ENCODE data around the gene LDLRAD4.

LDLRAD4 gene

DNA sequence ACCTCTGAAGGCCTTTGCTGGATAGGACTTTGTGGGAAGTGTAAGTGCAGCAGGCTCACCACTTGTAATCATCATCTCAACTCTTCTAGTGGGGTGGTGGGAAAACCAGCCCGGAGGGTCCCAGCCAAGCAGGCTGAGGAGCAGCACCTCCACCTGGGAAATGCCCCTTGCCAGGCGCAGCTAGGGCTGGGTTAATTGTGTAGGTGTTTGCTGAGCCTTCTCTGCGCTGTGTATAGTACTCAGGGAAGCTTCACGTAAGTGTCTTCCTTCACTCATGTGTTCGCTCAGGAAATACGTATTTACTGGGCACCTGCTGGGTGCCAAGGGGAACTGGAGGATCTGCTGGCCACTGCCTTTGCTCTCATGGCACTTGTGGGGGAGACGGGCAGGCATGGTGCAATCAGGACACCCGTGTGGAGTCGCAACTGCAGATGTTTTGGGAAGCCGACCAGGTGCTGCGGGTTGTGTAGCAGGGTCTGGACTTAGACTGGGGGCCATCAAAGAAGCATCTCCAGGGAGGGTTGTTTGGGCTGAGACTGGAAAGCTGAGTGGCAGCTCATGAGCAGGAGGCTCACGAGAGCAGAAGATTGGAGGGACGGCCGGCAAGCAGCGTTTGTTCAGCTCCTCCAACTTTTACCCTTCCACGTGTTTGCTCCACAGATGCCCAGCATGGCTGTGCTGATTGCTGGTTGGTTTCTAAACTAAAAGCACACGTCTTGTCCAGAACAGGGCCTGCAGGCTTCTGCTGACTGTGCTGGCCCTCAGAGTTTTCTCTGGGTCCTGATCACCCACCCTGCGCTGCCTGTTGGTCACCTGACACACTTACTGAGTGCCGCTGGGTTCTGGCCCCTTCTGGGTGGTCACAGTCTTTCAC, 164.6 kb downstream of the LDLRAD4 start:
- DNase-seq (ENCODE audit: low read depth, low spot score) = no peak

GRCh38 chr18:13386891-13387801, 168.6 kb downstream of the LDLRAD4 start:
- no peak for DNase-seq (ENCODE audit: low read depth, low spot score)

DNA sequence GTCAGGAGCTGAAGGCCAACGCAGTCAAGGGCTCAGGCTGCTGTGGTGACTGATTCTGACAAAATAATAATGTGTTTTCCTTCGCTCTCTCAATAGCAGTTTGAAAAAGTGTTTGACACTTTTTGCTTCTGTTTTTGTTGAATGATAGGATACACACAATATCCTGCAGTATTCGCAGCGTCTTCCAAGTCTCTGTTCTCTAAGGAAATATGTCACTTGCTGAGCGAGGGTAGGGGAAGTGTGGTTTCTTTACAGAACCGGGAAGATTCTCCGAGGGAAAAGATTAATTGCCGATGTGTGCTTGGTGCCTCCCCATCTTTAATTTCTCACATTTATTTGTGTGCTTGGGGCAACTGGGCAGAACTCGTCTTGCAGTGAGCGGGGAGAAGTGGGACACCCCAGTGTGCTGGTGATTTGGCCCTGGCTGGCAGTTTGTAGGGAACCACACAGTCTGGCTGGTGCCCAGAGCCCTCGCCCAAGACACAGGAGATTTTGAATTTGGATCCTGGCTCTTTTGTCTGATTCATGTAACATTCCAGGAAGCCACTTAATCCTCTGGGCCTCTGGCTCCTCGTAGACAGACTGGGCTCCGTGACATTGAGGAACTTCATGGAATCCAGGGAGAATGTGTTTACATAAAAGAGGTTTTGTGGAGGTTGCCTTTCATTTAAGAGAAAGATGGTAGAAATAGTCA, 169.4 kb downstream of the LDLRAD4 start:
- DNase-seq (ENCODE audit: low read depth, low spot score) = no peak

DNA sequence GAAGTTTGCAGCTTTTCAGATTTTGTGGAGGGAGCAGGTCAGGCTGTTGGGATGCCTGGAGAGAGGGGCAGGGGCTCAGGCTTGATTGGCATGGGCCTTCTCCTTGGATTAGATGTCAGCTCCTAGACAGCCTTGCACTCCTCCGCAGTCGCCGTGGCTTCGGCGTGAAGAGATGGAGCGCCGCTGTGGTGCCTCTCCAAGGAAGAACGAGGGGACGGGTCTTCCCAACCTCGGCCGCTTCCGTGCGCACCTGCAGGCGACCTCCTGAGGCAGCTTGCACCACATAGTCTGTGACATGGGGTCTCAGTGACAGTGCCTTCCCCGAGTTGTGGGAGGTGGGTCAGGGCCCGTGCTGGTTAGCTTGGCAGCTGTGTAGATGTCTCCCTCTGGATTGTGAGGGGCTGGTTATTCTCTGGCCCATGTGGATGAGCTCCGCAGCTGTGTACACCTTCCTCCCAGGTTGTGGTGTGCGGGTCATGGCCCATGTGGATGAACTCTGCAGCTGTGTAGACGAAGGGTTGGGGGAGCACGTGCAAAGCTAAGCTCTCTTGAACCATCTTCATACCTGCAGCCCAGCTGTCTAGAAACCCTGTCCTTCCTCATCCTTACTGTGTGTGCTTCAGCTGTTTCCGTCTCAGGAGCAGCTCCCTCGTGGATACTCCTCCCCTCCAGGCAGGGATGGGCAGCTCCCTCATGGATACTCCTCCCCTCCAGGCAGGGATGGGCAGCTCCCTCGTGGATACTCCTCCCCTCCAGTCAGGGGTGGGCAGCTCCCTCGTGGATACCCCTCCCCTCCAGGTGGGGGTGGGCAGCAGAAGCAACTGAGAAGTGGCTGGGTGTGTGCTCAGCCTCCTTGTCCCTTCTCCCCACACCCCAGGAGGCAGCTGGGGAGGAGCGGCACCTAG, 170.3 kb downstream of the LDLRAD4 start:
- no peak for DNase-seq (ENCODE audit: low read depth, low spot score)

DNA sequence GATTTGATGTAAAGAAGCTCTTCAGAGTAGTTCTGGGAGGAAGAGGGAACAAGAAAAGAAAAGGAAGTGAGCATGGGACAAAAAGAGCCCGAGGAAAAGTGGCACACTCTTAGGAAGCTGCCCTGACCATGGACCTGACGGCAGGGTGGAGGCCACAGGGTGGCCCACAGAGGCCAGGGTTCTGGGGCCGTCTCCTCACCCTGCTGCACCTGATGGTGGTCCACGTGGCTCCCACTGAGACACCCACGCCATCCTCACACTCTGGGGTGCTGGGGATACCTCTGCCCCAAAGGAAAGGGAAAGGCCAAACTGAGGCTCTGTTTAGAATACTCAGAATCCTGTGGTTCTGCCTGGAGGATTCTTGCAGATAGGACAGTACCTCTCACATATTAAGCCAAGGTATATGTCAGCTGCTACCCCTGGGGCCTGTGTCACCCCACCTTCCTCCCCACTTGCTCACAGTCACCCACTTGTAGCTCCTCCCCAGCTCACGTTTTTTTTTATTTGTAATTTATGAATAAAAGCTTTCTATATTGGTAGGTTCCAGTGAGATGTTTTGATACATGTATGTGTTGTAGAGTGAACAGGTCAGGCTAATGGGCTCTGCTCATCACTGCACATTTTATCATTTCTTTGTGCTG, 171.1 kb downstream of the LDLRAD4 start:
- DNase-seq (ENCODE audit: low read depth, low spot score) = no peak

DNA sequence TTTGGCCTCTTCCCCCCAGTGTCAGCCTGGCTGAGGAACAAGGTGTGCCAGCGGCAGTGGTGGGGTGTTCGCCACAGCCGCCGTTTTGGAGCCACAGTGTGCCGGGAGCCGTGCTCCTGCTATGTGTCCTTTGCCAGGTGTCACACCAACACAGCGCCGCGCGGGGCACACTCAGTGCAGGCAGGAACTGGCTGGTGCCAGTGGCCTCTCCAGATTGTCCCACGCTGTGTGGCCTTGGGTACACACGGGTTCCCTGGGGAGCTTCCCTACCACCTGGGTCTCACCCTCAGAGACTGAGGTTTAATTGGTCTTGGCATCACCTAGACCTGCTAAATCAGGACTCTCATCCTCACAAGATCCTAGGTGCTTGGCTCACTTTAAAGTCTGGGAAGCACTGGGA, 171.6 kb downstream of the LDLRAD4 start:
- no peak for DNase-seq (ENCODE audit: low read depth, low spot score)

DNA sequence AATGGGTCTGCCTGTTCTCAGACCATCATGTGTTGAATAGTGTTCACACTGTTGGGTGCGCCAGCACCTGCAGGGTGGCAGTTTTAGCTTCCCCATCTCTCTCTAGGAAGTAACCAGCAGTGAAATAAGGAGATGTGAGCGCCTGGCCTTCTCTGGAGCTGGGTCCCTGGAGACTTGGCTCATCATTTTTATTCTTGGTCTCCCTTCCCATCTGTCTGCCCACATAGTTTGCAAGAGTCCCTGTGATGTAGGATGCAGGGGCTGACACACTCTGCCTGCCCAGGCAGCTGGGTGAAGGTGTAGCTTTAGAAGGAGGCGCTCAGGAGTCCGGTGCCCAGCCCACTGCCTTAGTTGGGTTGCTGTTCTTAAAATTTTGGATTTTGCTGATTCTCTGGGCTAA, 172.2 kb downstream of the LDLRAD4 start:
- DNase-seq (ENCODE audit: low read depth, low spot score) = no peak

GRCh38 chr18:13392029-13392750, 173.6 kb downstream of the LDLRAD4 start:
- DNase-seq (ENCODE audit: low read depth, low spot score) = no peak

- DNase-seq (ENCODE audit: low read depth, low spot score) = no peak
These were observed 174.3 kb downstream of the LDLRAD4 start for GRCh38 chr18:13392899-13393298.

GRCh38 chr18:13393338-13393737, 174.8 kb downstream of the LDLRAD4 start:
- no peak for DNase-seq (ENCODE audit: low read depth, low spot score)

- DNase-seq (ENCODE audit: low read depth, low spot score) = no peak
These were observed 176.2 kb downstream of the LDLRAD4 start for GRCh38 chr18:13394801-13395200.

GRCh38 chr18:13395577-13395976, 177.0 kb downstream of the LDLRAD4 start:
- no peak for DNase-seq (ENCODE audit: low read depth, low spot score)

- no peak for DNase-seq (ENCODE audit: low read depth, low spot score)
These were observed 179.1 kb downstream of the LDLRAD4 start for GRCh38 chr18:13397504-13398163.

DNA sequence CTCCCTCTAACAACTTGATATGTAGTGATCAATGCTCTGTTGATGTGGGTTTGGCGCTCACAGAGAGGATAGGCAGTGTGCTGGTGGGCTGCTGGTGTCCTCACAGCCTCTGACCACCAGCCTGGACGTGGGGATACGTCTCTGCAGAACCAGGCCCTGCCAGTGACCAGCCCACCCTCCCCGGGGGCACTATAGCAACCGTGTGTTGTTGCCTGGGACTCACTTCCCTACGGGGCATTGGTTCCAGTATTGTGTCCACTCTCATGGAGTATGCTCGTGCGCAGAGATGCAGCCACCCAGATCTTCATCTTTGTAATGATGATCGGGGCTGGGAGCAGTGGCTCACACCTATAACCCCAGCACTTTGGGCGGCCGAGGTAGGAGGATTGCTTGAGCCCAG, 180.1 kb downstream of the LDLRAD4 start:
- DNase-seq (ENCODE audit: low read depth, low spot score) = no peak

DNA sequence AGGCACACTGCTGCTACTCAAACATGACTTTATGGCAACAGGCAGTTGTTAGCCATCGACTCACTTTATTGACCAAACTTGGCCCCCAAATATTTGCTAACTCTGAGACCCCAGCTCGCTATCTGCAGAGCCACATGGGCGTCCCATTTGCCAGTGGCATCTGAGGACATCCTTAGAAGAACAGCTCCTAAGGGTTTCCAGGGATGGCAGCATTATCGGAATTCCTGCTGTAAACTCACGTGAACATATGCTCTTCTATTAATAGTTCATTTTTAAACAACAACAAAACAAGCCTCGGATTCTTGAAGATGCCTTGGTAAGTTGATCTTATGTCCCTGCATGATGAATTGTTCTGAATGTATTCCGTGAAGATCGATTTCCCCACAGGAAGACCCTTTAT, 181.0 kb downstream of the LDLRAD4 start:
- DNase-seq (ENCODE audit: low read depth, low spot score) = no peak

DNA sequence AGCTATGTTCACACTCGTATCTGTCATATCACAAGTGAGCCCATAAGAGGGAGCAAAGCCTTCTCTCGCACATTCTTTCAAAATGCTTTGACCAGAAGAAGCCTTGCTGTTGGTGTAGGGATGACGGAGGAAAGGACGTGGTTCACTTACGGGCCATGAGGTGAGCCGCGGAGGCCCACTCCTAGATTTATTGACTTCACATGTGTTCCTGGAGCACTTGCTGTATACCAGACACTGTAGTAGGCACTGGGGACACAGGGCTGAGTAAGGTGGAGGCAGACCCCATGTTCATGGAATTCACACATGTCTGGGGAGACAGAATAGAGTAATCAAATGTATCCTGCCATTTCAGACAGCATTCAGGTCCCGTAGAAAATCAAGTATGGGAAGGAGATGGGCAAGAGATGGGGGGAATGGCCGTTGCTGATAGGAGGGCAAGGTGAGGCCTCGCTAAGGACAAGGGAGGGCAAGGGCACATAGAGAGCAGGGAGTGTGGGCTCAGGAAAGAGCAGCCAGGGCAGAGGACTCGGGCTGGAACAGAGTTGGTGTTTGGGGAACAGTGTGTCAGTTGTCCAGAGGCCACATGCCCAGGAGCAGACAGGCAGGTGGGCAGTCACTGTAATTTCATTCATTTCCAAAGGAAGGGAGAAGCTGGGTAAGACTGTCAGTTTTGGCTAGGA, 182.2 kb downstream of the LDLRAD4 start:
- no peak for DNase-seq (ENCODE audit: low read depth, low spot score)

GRCh38 chr18:13401404-13401803, 182.8 kb downstream of the LDLRAD4 start:
- DNase-seq (ENCODE audit: low read depth, low spot score) = no peak

- DNase-seq (ENCODE audit: low read depth, low spot score) = no peak
These were observed 183.3 kb downstream of the LDLRAD4 start for GRCh38 chr18:13401826-13402225.

Measured in smooth muscle cell of the brain vasculature (primary cell).